Ishikawa (cell line): Measurements from ENCODE around the gene RAN.

Experiments
- CEBPB ChIP-seq: IDR thresholded peaks from 2 replicates; pipeline ENCODE4 v1.6.1; 2012
- CREB1 ChIP-seq: IDR thresholded peaks from 2 replicates; pipeline ENCODE4 v1.6.1; 2012; ENCODE audit warnings: low read depth
- EGR1 ChIP-seq: IDR thresholded peaks from 2 replicates; pipeline ENCODE4 v1.6.1; 2012
- EP300 ChIP-seq: IDR thresholded peaks from 2 replicates; pipeline ENCODE4 v1.6.1; 2012; ENCODE audit warnings: borderline replicate concordance
- FOXM1 ChIP-seq: IDR thresholded peaks from 2 replicates; pipeline ENCODE4 v1.6.1; 2012; ENCODE audit warnings: low read depth, borderline replicate concordance
- MAX ChIP-seq: IDR thresholded peaks from 2 replicates; pipeline ENCODE4 v1.6.1; 2012
- NFIC ChIP-seq: IDR thresholded peaks from 2 replicates; pipeline ENCODE4 v1.6.1; 2012
- RAD21 ChIP-seq: IDR thresholded peaks from 2 replicates; pipeline ENCODE4 v1.6.1; 2012; ENCODE audit warnings: low read depth
- REST ChIP-seq: IDR thresholded peaks from 2 replicates; pipeline ENCODE4 v1.6.1; 2012; ENCODE audit warnings: low read depth, mild to moderate bottlenecking
- TAF1 ChIP-seq: IDR thresholded peaks from 2 replicates; pipeline ENCODE4 v1.6.1; 2012; ENCODE audit warnings: low read depth, mild to moderate bottlenecking
- TCF12 ChIP-seq: IDR thresholded peaks from 2 replicates; pipeline ENCODE4 v1.6.1; 2012; ENCODE audit warnings: low read depth
- TEAD4 ChIP-seq: IDR thresholded peaks from 2 replicates; pipeline ENCODE4 v1.6.1; 2012
- USF1 ChIP-seq: IDR thresholded peaks from 2 replicates; pipeline ENCODE4 v1.6.1; 2012
- YY1 ChIP-seq: IDR thresholded peaks from 2 replicates; pipeline ENCODE4 v1.6.1; 2012; ENCODE audit warnings: low read depth
- ZBTB7A ChIP-seq: IDR thresholded peaks from 2 replicates; pipeline ENCODE4 v1.6.1; 2012; ENCODE audit warnings: low read depth

The RAN gene

GRCh38 chr12:130872179-130873096, 572 bp downstream of the RAN start:
- TF ChIP-seq MAX, result peak; percentile 79; the same call in 1 of the 2 replicates
- no peak for TF ChIP-seq TCF12
- peak; percentile 39; the same call in 1 of the 2 replicates for TF ChIP-seq USF1

- TF ChIP-seq YY1, result no peak
- TF ChIP-seq EGR1, result no peak
- TF ChIP-seq USF1, result no peak
- no peak for TF ChIP-seq RAD21
- no peak for TF ChIP-seq REST
- no peak for TF ChIP-seq NFIC
- TF ChIP-seq TCF12, result no peak
- no peak for TF ChIP-seq ZBTB7A
- TF ChIP-seq FOXM1, result no peak
- TF ChIP-seq CEBPB, result no peak
- TF ChIP-seq TEAD4, result no peak
- TF ChIP-seq CREB1, result no peak
- TF ChIP-seq EP300, result no peak
- TF ChIP-seq TAF1, result no peak
- TF ChIP-seq MAX, result no peak
These were observed 1.4 kb downstream of the RAN start for GRCh38 chr12:130873106-130873795.

- no peak for TF ChIP-seq ZBTB7A
- no peak for TF ChIP-seq REST
- no peak for TF ChIP-seq EGR1
- TF ChIP-seq FOXM1, result no peak
- TF ChIP-seq NFIC, result no peak
- TF ChIP-seq TEAD4, result no peak
- no peak for TF ChIP-seq MAX
- TF ChIP-seq TAF1, result no peak
- TF ChIP-seq USF1, result no peak
- TF ChIP-seq EP300, result no peak
- TF ChIP-seq CREB1, result no peak
- TF ChIP-seq YY1, result no peak
- TF ChIP-seq CEBPB, result no peak
- no peak for TF ChIP-seq RAD21
- TF ChIP-seq TCF12, result no peak
These were observed 2.0 kb downstream of the RAN start for GRCh38 chr12:130873825-130874224.

- TF ChIP-seq CREB1 (no peak), CEBPB (peak; percentile 51; the same call in 1 of the 2 replicates), EGR1 (no peak)
These were observed 2.8 kb downstream of the RAN start for GRCh38 chr12:130874696-130875095.

GRCh38 chr12:130875193-130875592, 3.3 kb downstream of the RAN start:
- TF ChIP-seq EGR1 (no peak), NFIC (no peak), CREB1 (no peak), MAX (no peak), TAF1 (no peak)
